SK-N-SH (cell line): ENCODE data around the gene HLTF. TPM values are rescaled to one million over a fixed set of nuclear protein-coding genes. Genes with fewer than 3 reads are reported as not detected.

Experiments used
- CTCF ChIA-PET: fragments of 300-600, 350-600 bp; formaldehyde crosslinking; extraction: SDS; loops from one replicate; lab custom pipeline; 2021; lab: Yijun Ruan, JAX
- POLR2A ChIA-PET: fragments of 350-600 bp; sonication (Branson Sonifier 250); formaldehyde crosslinking; extraction: SDS; loops from one replicate; lab custom pipeline; 2020; ENCODE audit warnings: antibody characterized with exemption, inconsistent platforms; lab: Yijun Ruan, JAX
- DNase-seq: peaks from one replicate; pipeline ENCODE4 v3.0.0; 2012
- H2AFZ ChIP-seq: fragments of 200-600 bp; sonication (generic); 2 replicates; pipeline ENCODE4 v1.8.1; 2016; ENCODE audit warnings: antibody characterized with exemption, mild to moderate bottlenecking, low read depth
- H3F3A ChIP-seq: fragments of 200-600 bp; sonication (generic); replicated peaks from 2 replicates; pipeline ENCODE3; 2016; ENCODE audit warnings: antibody characterized with exemption, mild to moderate bottlenecking; ENCODE audit not compliant: insufficient read depth
- H3K27ac ChIP-seq, 2 experiments: fragments of 200-500 bp in 1 of 2; fragments of 200-600 bp in 1 of 2; sonication (Bioruptor generic) in 1 of 2; sonication (generic), shearing (Covaris generic) in 1 of 2; 2 replicates each; pipeline versions ENCODE4 v1.5.1 to v1.6.1; 2014 to 2016; ENCODE audit warnings: low read depth in 2 of 2, inconsistent platforms in 1 of 2, low read length in 1 of 2, mild to moderate bottlenecking in 1 of 2, mixed read lengths in 1 of 2
- H3K27me3 ChIP-seq: fragments of 200-600 bp; sonication (generic), shearing (Covaris generic); 2 replicates; pipeline ENCODE4 v1.6.1; 2016; ENCODE audit warnings: mixed run types; ENCODE audit not compliant: insufficient read depth
- H3K36me3 ChIP-seq, 2 experiments: fragments of 200-500 bp in 1 of 2; fragments of 200-600 bp in 1 of 2; sonication (Bioruptor generic) in 1 of 2; sonication (generic) in 1 of 2; replicated peaks in 1 of 2; 2 replicates each; pipeline versions ENCODE3 to v1.5.1; 2014 to 2016; ENCODE audit warnings: low read length in 1 of 2, mild to moderate bottlenecking in 1 of 2; ENCODE audit not compliant: insufficient read depth in 2 of 2, control insufficient read depth in 1 of 2
- H3K4me1 ChIP-seq, 2 experiments: fragments of 200-500 bp in 1 of 2; fragments of 200-600 bp in 1 of 2; sonication (Bioruptor generic) in 1 of 2; sonication (generic), shearing (Covaris generic) in 1 of 2; 2 replicates each; pipeline versions ENCODE4 v1.5.1 to v1.6.1; 2014 to 2016; ENCODE audit warnings: low read depth in 1 of 2, low read length in 1 of 2, mixed run types in 1 of 2; ENCODE audit not compliant: insufficient read depth in 2 of 2, control insufficient read depth in 1 of 2
- H3K4me2 ChIP-seq: fragments of 200-600 bp; sonication (generic), shearing (Covaris generic); 2 replicates; pipeline ENCODE4 v1.6.1; 2017; ENCODE audit warnings: mixed run types
- H3K4me3 ChIP-seq, 2 experiments: fragments of 200-500 bp in 1 of 2; fragments of 200-600 bp in 1 of 2; sonication (Bioruptor generic) in 1 of 2; sonication (generic), shearing (Covaris generic) in 1 of 2; 2 replicates each; pipeline versions ENCODE4 v1.5.1 to v1.8.1; 2014 to 2016; ENCODE audit warnings: low read depth in 2 of 2, inconsistent platforms in 1 of 2, low read length in 1 of 2, mild to moderate bottlenecking in 1 of 2, mixed read lengths in 1 of 2, moderate library complexity in 1 of 2
- H3K79me2 ChIP-seq: fragments of 200-600 bp; sonication (generic); 2 replicates; pipeline ENCODE4 v1.8.1; 2017; ENCODE audit warnings: mild to moderate bottlenecking; ENCODE audit not compliant: insufficient read depth
- H3K9ac ChIP-seq: fragments of 200-600 bp; sonication (generic); 2 replicates; pipeline ENCODE4 v1.6.1; 2017; ENCODE audit warnings: mixed run types
- H3K9me2 ChIP-seq: fragments of 200-600 bp; sonication (generic); 2 replicates; pipeline ENCODE4 v1.6.1; 2017; ENCODE audit warnings: mixed run types
- H3K9me3 ChIP-seq: fragments of 200-600 bp; sonication (generic); 2 replicates; pipeline ENCODE4 v1.6.1; 2017; ENCODE audit warnings: mixed run types, mild to moderate bottlenecking, moderate library complexity
- H4K20me1 ChIP-seq: fragments of 200-600 bp; sonication (generic); 2 replicates; pipeline ENCODE4 v1.6.1; 2017; ENCODE audit warnings: mild to moderate bottlenecking, mixed run types; ENCODE audit not compliant: insufficient read depth
- ELF1 ChIP-seq: IDR thresholded peaks from 2 replicates; pipeline ENCODE4 v1.4.0; 2012
- EP300 ChIP-seq, 2 experiments: IDR thresholded peaks; 2 replicates each; pipeline versions ENCODE4 v1.4.0 to v1.6.1; 2012; ENCODE audit warnings: borderline replicate concordance in 1 of 2, low read depth in 1 of 2, low read length in 1 of 2
- EZH2phosphoT487 ChIP-seq: fragments of 200-600 bp; sonication (generic); IDR thresholded peaks from 2 replicates; pipeline ENCODE4 v1.6.1; 2017; ENCODE audit warnings: low read depth, mixed run types, mild to moderate bottlenecking, antibody characterized with exemption, moderate library complexity, borderline replicate concordance
- FOSL2 ChIP-seq: IDR thresholded peaks from 2 replicates; pipeline ENCODE4 v1.4.0; 2012; ENCODE audit warnings: low read depth, mild to moderate bottlenecking, moderate library complexity, borderline replicate concordance
- FOXJ3 ChIP-seq: sonication (generic); formaldehyde crosslinking; IDR thresholded peaks from 2 replicates; pipeline ENCODE4 v1.5.1; 2020; ENCODE audit warnings: mild to moderate bottlenecking, missing genetic modification reagents
- FOXM1 ChIP-seq: IDR thresholded peaks from 2 replicates; pipeline ENCODE4 v1.4.0; 2012; ENCODE audit warnings: low read depth, mild to moderate bottlenecking
- GATA2 ChIP-seq: sonication (generic); formaldehyde crosslinking; IDR thresholded peaks from 2 replicates; pipeline ENCODE4 v1.5.0; 2020; ENCODE audit warnings: mild to moderate bottlenecking, missing genetic modification reagents
- JUND ChIP-seq: IDR thresholded peaks from 2 replicates; pipeline ENCODE4 v1.4.0; 2012
- MAX ChIP-seq: IDR thresholded peaks from 2 replicates; pipeline ENCODE4 v1.4.0; 2012; ENCODE audit warnings: low read depth
- MEF2A ChIP-seq: IDR thresholded peaks from 2 replicates; pipeline ENCODE4 v1.4.0; 2012; ENCODE audit warnings: low read depth, borderline replicate concordance
- MXI1 ChIP-seq: IDR thresholded peaks from 2 replicates; pipeline ENCODE4 v1.6.1; 2012; ENCODE audit warnings: mild to moderate bottlenecking, low read depth, low read length, improper control_type of control experiment
- NFIC ChIP-seq: IDR thresholded peaks from 2 replicates; pipeline ENCODE4 v1.4.0; 2012; ENCODE audit warnings: borderline replicate concordance
- NRF1 ChIP-seq: IDR thresholded peaks from 2 replicates; pipeline ENCODE4 v1.6.1; 2012; ENCODE audit warnings: low read depth, mild to moderate bottlenecking, low read length
- POLR2AphosphoS5 ChIP-seq: IDR thresholded peaks from 2 replicates; pipeline ENCODE4 v1.6.1; 2012; ENCODE audit warnings: low read depth, low read length
- RAD21 ChIP-seq: IDR thresholded peaks from 2 replicates; pipeline ENCODE4 v1.6.1; 2012; ENCODE audit warnings: mild to moderate bottlenecking, low read length
- RFX5 ChIP-seq: IDR thresholded peaks from 2 replicates; pipeline ENCODE4 v1.6.1; 2012; ENCODE audit warnings: mild to moderate bottlenecking, improper control_type of control experiment, low read length
- SMC3 ChIP-seq: IDR thresholded peaks from 2 replicates; pipeline ENCODE4 v1.6.1; 2012; ENCODE audit warnings: low read depth, low read length, improper control_type of control experiment
- TAF1 ChIP-seq: IDR thresholded peaks from 2 replicates; pipeline ENCODE4 v1.6.1; 2012; ENCODE audit warnings: low read depth, mild to moderate bottlenecking, low read length, moderate library complexity, borderline replicate concordance
- TEAD4 ChIP-seq: IDR thresholded peaks from 2 replicates; pipeline ENCODE4 v1.4.0; 2012; ENCODE audit warnings: mild to moderate bottlenecking, borderline replicate concordance; ENCODE audit not compliant: insufficient read depth
- USF1 ChIP-seq: IDR thresholded peaks from 2 replicates; pipeline ENCODE4 v1.4.0; 2012; ENCODE audit warnings: low read depth, borderline replicate concordance
- USF2 ChIP-seq: fragments of 150-350 bp; IDR thresholded peaks from 2 replicates; pipeline ENCODE4 v1.6.1; 2017; ENCODE audit warnings: antibody characterized with exemption, low read length, low read depth, borderline replicate concordance
- WGBS: methylation state at CpG from one replicate; pipeline ENCODE4 v1.1.6; 2017; ENCODE audit warnings: low lambda C conversion rate; 5-methylcytosine and 5-hydroxymethylcytosine counted together
- polyA plus RNA-seq, 3 experiments: library from polyadenylated mRNA; depleted of rRNA; stranded (reverse); fragments of >200 nt; gene quantifications; 2 replicates each; pipeline ENCODE4 v1.2.3, GENCODE V29; 2012

The HLTF gene
- polyA plus RNA-seq, 1 of the 3 experiments (the other 2 are of a cell fraction) = 10.1 TPM

- no peak overlapping the region for H3K4me2 ChIP-seq
- CTCF ChIA-PET = interaction anchor here (0.6 to 1.8 kb wide), 4 partner anchors 9 to 794 kb away, joined by 3 to 8 read pairs (median 4); partner anchors contain the start of gene GYG1
Observed at GRCh38 chr3:149000206-149000745, 86.1 kb downstream of the HLTF start.

GRCh38 chr3:148999806-149000205 is 86.5 kb downstream of the HLTF start:
- TF ChIP-seq RAD21 (no peak), EZH2phosphoT487 (no peak), SMC3 (no peak), USF2 (no peak), ELF1 (no peak), USF1 (no peak), TEAD4 (no peak), NFIC (no peak), EP300 (IDR thresholded peaks at IDR 0.05; ENCODE audit: borderline replicate concordance in 1 of 2, low read depth in 1 of 2, low read length in 1 of 2) (no peak), JUND (no peak), GATA2 (no peak), TAF1 (no peak), FOXJ3 (CRISPR knock-in tag) (no peak), MAX (no peak), POLR2AphosphoS5 (no peak), FOXM1 (no peak), MXI1 (no peak), NRF1 (no peak)
- no peak for DNase-seq
- no peaks in the 10 kb centered on the region for H3F3A ChIP-seq
- H3K9me2 ChIP-seq = no peaks in the 10 kb centered on the region
- no peak overlapping the region for H2AFZ ChIP-seq
- no peak overlapping the region for H3K9ac ChIP-seq
- no peaks in the 10 kb centered on the region for H3K79me2 ChIP-seq
- H3K4me2 ChIP-seq = no peak overlapping the region
- POLR2A ChIA-PET = no interaction called here
- no peak overlapping the region for H3K4me3 ChIP-seq
- H3K27ac ChIP-seq = no peak overlapping the region
- peaks cover 21 to 48% of the 10 kb centered on the region in 2 experiments for H3K36me3 ChIP-seq
- WGBS = 91% methylated on average over 3 of the region's 3 CpGs
- no peaks in the 10 kb centered on the region for H3K9me3 ChIP-seq
- CTCF ChIA-PET = interaction anchor here (0.6 kb wide), 1 partner anchor 361 kb away, joined by 3 read pairs; no protein-coding TSS in a partner anchor
- no peaks in the 10 kb centered on the region; a peak in 2 of 4 replicates for H3K4me1 ChIP-seq
- H4K20me1 ChIP-seq = no peaks in the 10 kb centered on the region
- no peaks in the 10 kb centered on the region for H3K27me3 ChIP-seq

More at GRCh38 chr3:149000206-149000745, 86.1 kb downstream of the HLTF start:
- H3K9me2 ChIP-seq = no peaks in the 10 kb centered on the region
- no peaks in the 10 kb centered on the region for H3K79me2 ChIP-seq
- H3K36me3 ChIP-seq = peaks cover 19 to 48% of the 10 kb centered on the region in 2 experiments
- POLR2A ChIA-PET = no interaction called here
- no peak overlapping the region for H3K27ac ChIP-seq
- no peak overlapping the region for H3K4me3 ChIP-seq
- H3K27me3 ChIP-seq = no peaks in the 10 kb centered on the region
- H3K9ac ChIP-seq = no peak overlapping the region
- H3K9me3 ChIP-seq = no peaks in the 10 kb centered on the region
- H3K4me1 ChIP-seq = no peaks in the 10 kb centered on the region; a peak in 2 of 4 replicates
- no peak overlapping the region for H2AFZ ChIP-seq
- H3F3A ChIP-seq = no peaks in the 10 kb centered on the region
- TF ChIP-seq FOSL2 = no peak
- TF ChIP-seq RFX5 = no peak
- TF ChIP-seq MEF2A = no peak
- WGBS = 95% methylated on average over 3 of the region's 3 CpGs
- no peaks in the 10 kb centered on the region for H4K20me1 ChIP-seq
- DNase-seq = no peak
